T follicular helper cell (primary cell): Measurements from ENCODE around the gene KANSL1.
A peak's percentile ranks its signal among the peaks of the same experiment; 100 is the strongest.

Experiments
- DNase-seq: peaks from one replicate; pipeline ENCODE4 v3.0.0-alpha.2; 2020; ENCODE audit warnings: low read depth

The KANSL1 gene

DNA sequence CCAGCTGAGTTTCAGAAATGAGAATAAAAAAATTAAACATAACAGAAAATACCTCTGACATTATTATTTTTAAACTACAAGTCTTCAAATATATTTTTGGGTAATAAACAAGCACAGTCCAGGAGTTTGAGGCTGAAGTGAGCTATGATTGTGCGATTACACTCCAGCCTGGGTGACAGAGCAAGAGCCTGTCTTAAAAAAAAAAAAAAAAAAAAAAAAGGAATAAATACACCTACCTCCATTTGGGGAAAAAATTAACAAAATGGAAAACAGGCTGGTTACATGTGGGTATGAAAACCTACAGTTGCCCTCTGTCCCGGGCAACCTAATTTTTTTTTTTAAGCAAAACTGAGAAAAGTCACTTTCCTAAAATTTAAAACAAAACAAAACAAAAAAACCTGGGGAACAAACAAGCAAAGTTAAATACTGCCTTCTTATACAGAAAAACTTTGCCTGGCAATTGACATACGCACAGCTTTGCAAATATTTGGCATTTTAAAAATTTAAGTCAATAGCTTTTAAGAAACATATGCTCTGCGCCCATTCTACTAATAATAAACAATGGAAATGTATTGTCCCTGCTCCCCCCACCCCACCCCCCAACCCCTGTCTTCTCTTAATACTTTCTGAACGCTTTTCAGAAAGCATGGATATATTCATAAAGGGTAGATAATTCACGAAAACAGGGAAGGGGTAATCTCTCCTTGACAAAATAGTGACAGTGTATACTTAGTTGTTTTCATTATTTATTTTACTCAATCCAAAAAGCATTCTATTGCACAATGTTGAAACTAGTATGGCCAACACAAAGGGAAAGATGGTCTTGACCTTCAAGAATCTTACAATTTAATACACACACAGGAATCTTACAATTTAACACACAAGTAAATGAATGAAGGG is 112.9 kb downstream of the KANSL1 start:
- DNase-seq = no peak

DNA sequence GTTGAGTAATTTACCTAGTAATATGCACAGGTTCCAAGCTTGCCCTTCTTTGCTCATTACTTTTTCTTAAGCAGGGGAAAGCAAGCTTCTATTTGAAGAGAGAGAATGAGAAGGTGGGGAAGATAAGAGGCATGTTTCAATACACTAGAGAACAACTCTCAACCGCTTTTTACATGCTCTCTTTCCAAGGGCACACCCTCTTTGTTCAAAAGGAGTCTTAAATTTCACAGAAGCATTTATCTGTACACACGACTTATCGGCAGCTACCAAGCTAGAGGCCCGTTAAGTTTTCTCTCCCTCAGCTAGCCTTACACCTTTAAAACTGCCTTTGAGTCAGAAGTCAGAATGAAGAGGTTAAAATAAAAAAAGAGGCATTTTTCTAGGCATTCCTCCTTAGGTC is 114.6 kb downstream of the KANSL1 start:
- no peak for DNase-seq

DNA sequence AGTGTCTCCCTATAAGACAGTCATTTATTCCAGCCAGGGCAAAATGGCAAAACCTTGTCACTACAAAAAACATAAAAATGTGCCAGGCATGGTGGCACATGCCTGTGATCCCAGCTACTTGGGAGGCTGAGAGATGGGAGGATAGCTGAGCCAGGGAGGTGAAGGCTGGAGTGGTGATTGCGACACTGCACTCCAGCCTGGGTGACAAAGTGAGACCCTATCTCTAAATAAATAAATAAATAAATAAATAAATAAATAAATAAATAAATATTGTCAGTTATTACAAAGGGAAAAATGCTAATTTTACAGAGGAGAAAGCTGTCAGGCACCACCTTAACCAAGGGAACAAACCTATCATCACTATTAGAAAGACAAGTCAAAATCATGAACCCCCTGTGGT is 118.7 kb downstream of the KANSL1 start:
- DNase-seq = no peak

DNA sequence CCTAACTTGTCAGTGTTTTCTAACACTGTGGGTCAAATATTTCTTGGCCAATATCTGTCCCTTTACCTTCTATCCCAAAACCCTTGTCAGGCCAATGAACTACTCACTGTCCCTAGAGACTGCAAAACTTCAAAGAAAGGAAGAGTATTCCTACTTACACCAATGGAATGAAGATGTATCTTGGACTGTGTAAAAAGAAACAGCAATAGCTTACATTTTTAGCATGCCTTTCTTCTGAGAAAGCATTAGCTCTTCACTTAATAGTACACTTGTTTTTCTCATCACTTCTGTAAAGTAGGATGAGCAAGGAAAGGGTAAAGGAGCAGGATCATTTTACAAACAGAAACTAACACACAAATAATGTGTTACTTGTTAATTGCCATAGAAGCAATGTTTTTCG is 120.2 kb downstream of the KANSL1 start:
- DNase-seq = no peak

DNA sequence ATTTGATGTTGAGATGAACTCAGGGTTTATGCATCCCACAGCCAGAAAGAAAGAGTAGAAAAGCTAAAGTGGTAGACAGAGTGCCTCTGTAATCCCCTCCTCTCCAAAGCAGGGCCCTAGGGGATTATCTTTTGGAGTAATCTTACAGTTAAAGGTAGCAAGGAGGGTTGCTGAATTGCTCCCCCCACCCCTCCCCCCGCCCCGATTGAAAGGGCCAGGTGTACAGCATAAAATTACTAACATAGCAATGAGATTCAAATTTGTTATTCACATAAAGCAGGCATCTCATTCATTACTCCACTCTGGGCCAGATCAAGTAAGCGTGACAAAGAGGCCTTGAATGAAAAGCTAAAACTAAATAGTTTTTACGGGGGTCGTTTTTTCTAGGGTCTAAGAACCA is 121.4 kb downstream of the KANSL1 start:
- no peak for DNase-seq

DNA sequence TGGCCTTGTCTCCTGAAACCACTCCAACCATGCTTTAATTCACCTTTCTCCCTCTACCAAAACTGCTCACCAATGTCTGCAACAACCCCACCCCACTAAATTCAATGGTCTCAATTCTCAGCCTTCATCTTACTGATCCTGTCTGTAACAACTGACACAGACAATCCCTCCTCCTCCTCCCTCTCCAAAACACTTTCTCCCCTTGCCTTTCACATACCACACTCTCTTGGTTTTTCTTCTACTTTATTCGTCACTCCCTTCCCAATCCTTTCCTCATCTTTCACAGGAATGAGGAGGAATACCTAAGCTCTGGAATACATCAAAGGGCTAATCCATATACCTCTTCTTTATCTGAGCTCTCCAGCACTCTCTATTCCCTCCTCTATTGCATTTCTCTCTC is 128.8 kb downstream of the KANSL1 start:
- no peak for DNase-seq

DNA sequence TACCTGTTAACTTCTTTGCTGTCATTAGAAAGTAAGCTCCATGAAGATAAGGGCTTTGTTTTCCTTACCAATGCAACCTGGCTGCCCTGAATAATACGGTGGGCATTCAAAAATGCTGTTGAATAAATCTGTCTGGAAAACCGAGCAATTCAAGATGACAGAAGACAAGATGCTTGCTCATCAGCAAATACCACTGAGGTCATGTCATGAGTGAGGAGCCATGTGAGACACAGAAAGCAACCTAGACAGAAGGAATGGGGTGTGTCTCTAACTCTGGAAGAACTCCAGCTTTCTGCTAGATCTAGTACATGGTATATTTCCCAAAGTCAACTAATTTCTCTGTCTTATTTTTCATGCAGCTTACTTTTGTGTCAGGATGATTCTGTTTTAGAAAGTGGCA is 130.0 kb downstream of the KANSL1 start:
- DNase-seq = no peak

DNA sequence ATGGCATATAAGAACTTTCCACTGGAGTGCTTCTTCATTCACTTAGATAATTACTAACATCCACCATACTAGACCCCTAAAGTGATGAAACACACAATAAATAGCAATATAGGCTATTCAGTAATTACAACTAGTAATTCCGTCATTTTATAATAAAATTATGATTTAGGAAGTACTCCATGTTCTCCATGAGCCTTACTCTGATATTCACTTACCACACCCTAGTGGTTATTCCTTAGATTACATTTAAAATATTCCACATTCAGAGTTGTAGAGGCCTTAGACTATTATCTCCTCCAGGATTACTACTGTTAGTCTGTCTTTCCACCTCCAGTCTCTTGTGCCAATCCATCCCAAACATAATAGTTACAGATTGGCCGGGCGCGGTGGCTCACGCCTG is 131.8 kb downstream of the KANSL1 start:
- DNase-seq = no peak

DNA sequence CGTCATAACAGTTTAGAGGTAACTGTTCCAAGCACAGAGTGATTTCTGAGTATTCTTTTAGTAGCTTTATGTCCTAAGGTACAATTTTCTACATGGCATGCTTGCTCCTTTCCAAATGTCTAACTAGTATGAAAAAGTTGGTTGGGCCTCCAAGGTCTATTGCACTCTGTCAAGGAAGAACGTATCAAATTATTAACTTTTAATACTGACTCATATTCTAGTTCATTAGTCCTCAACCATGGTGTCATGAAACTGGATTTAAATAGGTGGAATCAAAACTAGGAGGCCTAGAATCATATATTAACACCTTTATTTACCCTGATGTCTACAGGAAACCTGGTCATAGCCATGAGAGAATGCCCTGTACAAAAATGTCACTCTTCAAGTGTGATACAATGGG is 132.8 kb downstream of the KANSL1 start:
- DNase-seq = no peak

DNA sequence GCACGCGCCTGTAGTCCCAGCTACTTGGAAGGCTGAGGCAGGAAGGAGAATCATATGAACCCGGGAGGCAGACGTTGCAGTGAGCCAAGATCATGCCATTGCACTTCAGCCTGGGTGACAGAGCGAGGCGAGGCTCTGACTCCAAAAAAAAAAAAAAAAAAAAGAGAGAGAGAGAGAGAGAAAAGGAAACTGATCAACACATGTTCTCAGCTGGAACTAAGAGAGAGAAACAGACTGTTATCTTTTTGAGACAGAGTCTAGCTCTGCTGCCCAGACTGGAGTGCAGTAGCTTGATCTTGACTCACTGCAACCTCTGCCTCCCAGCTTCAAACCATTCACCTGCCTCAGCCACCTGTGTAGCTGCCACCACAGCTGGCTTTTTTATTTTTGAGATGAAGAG is 133.7 kb downstream of the KANSL1 start:
- no peak for DNase-seq

DNA sequence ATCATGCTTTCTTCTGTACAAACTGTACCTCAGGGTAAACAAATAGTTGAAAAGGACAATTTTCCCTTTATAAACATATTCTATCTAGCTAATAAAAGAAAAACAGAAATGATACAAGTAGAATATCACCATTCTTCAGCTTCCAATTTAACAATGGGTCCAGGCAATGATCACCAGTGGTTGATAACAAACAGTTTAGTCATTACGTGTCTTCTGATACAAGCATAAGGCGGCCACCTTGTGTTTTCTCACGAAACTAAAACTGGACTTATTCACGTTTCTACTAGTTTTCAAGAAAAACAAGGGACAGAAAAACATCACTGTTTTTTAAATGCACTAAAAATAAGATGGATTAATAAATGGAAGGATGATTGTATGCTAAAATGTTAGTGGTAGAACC is 135.9 kb downstream of the KANSL1 start:
- DNase-seq = no peak

DNA sequence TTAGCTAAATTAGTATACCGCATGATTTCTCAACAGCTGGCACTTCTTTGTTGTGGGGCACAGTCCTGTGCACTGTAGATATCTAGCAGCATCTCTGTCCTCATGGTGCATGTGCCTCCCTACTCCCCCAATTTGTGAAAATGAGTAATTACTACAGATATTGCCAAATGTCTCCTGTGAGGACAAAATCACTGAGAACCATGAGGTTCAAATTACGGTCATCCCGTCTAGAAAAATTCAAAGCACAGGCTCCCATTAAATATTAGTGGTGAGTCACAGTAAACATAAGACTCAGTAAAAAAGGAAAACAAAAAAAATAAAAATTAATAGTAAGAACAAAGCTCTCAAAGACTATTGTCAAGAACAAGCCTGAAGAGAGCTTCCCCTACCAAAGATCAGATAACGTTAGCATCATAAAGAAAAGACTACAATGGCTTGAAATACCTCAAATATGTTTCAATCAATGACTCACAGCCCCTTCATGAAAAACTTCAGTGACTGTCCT is 136.4 kb downstream of the KANSL1 start:
- no peak for DNase-seq

DNA sequence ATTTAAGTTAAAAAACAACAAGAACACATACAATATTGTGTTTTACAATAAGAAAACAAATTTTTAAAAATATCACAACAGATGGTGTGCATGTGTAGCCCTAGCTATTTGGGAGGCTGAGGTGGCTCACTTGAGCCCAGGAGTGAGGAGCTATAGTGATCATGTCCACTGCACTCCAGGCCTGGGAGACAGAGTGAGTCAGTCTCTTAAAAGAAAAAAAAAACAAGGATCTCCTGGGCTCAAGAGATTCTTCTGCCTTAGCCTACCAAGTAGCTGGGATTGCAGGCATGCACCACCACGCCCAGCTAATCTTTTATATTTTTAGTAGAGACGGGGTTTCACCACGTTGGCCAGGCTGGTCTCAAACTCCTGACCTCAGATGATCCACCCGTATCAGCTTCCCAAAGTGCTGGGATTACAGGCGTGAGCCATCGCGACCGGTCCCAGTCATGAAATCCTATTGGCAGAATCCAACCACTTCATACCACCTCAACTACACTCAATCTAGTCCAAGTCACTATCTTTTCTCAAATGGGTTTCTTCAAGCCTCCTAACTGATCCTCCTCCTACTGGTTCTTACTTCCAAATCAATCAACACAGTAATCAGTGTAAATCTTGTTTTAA is 139.2 kb downstream of the KANSL1 start:
- no peak for DNase-seq

DNA sequence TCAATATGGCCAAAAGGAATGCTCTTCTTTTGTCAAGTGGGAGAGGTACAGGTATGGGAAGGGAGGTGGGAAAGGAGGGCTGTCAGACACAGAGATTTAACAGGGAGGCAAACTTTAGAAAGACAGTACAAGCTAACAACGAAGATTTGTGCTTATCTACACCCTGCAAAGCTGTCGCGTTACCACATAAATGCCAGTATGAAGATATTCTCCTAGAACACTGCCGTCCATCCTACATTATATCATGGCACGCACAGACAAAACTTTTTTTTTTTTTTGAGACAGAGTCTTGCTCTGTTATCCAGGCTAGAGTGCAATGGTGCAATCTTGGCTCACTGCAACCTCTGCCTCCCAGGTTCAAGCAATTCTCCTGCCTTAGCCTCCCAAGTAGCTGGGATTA is 143.6 kb downstream of the KANSL1 start:
- no peak for DNase-seq

DNA sequence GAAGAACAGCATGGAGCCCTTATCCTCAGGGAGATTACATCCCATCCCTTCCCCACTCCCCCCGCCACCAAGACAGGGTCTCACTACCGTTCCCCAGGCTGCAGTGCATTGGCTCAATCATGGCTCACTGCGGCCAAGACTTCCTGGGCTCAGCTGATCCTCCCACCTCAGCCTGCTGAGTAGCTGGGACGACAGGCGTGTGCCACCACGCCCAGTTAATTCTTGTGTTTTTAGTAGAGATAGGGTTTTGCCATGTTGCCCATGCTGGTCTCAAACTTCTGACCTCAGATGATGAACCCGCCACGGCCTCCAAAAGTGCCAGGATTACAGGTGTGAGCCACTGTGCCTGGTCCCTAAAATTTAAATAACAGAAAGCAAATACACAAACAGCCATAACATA is 145.4 kb downstream of the KANSL1 start:
- DNase-seq = no peak

DNA sequence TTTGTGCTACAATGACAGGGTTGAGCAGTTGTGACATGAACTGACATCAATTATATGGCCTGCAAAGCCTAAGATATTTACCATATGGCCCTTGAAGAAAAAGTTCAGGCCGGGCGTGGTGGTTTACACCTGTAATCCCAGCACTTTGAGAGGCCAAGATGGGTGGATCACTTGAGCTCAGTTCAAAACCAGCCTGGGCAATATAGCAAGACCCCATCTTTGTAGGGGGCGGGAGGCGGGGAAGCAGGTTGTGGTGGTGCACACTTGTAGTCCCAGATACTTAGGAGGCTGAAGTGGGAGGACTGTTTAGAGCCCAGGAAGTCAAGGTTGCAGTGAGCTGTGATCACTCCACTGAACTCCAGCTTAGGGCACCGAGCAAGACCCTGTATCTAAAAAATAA is 145.8 kb downstream of the KANSL1 start:
- DNase-seq = no peak

DNA sequence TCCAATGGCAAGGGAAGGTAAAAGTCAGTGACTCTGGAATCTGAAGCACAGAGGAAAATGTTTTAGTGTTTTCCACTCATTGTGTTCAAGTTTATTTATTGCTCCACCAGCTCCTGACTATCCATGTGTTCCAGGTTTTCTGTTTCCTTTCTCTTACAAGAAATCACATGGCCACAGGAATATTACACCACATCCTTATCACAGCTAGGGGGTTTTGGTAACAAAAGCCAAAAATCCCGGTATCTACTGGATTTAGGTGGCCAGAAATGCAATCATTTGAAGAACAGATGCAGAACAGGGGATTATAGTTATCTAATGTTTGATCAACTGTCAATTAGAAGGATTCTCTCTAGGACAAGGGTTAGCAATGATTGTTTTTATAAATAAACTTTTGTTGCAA is 146.3 kb downstream of the KANSL1 start:
- DNase-seq = no peak

DNA sequence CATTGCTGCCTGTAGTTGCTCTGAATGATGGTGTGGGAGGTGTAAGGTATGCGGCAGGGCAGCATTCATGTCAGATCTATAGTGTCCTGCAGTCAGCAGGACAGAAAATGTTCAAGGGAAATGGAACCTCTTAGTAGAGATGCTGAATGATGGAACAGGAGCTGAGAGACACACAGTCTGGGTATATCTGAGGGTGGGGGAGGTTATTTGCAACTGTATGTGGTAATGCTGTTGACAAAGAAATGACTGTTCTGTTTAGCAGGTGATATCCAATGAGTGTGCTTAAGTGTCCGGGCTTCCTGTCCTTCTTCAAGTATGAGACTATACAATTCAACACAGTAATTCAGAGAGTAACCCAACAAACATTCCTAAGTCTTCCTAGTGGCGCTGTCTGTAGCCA is 147.6 kb downstream of the KANSL1 start:
- no peak for DNase-seq

DNA sequence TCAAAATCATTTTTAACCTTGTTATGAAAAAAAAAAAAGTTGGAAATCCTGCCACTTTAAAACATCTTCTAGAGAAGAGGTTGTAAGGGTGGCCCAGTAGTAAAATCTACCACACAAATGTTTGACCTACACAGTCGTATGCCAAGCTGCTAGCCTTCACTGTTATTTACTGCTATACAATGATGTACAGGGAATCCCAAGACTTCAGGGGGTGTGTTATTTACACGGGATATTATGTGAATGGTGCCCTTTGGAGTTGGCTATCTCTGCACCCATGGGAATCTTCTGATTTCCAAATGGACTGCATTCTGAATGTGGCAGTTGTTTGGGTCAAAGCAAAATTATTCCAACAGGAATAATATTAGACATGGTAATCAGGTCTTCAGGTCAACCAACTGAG is 148.2 kb downstream of the KANSL1 start:
- DNase-seq = no peak

DNA sequence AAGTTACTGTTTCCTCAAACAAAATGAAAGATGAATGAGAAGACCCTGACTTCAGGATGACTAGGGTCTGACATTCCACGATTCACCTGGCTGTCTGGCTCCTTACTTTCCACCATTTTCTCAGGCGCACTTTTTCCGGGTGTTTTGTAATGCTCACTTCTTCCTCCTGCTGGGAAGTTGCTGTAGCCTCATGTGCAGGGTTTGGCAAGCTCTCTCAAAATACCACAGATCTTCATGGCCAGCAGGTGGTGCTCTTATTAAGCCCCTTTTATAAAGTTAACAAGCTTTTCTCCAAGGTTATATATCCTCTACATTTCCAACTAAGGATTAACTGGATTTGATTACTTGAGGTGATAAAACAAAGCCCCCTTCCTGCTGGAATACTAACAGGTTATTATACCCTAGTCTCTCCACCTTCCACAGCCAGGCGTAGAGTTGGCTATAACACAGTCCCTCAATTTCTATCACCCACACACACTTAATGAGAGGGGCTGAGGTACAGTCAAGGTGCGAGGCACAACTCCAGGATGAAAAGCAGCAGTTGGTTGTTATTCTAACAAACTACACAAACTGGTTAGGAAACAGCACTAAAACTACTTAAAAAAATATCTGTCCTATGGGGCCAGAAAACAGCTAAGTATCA is 148.8 kb downstream of the KANSL1 start:
- DNase-seq = peak; percentile 39

DNA sequence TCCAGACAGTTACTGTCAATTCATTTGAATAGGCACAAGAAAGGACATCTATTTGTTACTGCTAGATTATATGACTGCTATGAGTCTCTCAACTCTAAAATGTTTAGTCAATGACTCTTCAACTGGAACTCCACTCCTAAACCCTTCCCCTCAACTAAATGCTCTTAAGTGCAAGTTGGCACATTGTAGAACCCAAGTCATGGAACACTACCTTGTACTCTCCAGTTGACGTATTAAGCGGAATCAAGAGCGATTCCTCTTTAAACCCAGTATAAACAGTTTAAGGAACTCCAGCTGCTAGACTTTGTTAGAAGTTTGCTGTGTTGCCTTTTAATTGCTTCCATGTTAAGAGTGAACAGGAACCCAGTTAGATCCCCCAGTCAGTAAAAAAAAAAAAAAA is 149.6 kb downstream of the KANSL1 start:
- no peak for DNase-seq

DNA sequence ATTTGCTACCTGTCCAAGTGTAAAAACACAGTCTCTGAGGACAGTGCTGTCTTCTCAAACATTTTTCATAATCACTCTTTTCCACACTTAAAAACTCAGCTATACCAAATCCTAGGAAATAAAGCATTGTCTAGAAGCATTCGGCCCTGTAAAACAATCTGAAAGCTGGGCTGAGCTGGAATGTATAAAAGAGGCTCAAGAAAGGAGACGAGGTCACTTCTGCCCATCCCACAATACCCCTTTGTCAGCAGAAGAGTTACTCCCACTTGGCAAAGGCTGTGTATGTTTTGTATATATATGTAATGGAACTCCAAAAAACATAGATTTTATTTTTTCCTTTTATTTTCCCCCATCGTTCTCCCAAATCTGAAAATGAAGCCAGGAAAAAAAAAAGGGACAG is 150.3 kb downstream of the KANSL1 start:
- DNase-seq = no peak

DNA sequence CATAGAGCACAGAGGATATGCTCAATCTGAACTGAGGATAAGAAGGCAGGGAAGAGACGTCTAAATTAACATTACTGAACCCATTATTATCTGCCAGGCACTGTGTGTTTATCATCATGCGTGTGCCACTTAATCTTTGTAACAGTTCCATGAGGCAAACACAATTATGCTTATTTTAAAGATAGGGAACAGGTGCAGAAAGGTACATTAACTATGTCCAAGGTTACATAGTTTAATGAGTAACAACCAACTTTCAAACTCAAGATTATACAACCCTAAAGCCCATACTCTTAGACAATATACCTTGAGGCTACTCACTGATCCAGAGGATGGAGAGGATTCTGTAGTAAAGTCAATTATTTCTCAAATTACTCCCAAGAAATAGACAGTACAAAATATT is 151.0 kb downstream of the KANSL1 start:
- no peak for DNase-seq
